Measurements from ENCODE around the gene CHSY1.
A peak's percentile ranks its signal among the peaks of the same experiment; 100 is the strongest.

CHSY1 gene

GRCh38 chr15:101242160-101242998 is 9.5 kb downstream of the CHSY1 start:
- H3K9me3 ChIP-seq (ENCODE audit: control insufficient read depth, low read length): no peaks in the 10 kb centered on the region
- no peak overlapping the region for H3K27ac ChIP-seq (ENCODE audit: low read length, poor library complexity, severe bottlenecking)
- peaks cover 23 to 24% of the 10 kb centered on the region in 2 experiments for H3K36me3 ChIP-seq (ENCODE audit: control insufficient read depth in 1 of 2, insufficient read depth in 2 of 2, low read depth in 1 of 2, low read length in 2 of 2)
- H3K23ac ChIP-seq (ENCODE audit: low read length in 2 of 2): no peak overlapping the region
- H2BK12ac ChIP-seq (ENCODE audit: low read length in 2 of 2): no peak overlapping the region
- no peak overlapping the region for H3K4me2 ChIP-seq (ENCODE audit: low read length, poor library complexity, severe bottlenecking)
- H2BK120ac ChIP-seq (ENCODE audit: low read depth, low read length): no peak overlapping the region
- no peak overlapping the region for H3K9ac ChIP-seq (ENCODE audit: low read length)
- no peak overlapping the region for H4K91ac ChIP-seq (ENCODE audit: low read length)
- H3K27me3 ChIP-seq (ENCODE audit: control insufficient read depth in 1 of 2, insufficient read depth in 1 of 2, low read length in 2 of 2): no peaks in the 10 kb centered on the region
- no peak overlapping the region for H2AFZ ChIP-seq (ENCODE audit: low read depth, low read length)
- H2BK5ac ChIP-seq (ENCODE audit: low read depth, low read length, poor library complexity, severe bottlenecking): no peak overlapping the region
- no peak overlapping the region for H2AK5ac ChIP-seq (ENCODE audit: low read length, severe bottlenecking)
- peaks cover 19% of the 10 kb centered on the region for H3K4me1 ChIP-seq (ENCODE audit: control insufficient read depth, insufficient read depth, low read depth, low read length)
- WGBS: 91% methylated on average over 10 of the region's 12 CpGs
- no peak overlapping the region for H3K14ac ChIP-seq (ENCODE audit: low read length in 2 of 2)
- no peaks in the 10 kb centered on the region for H3K79me1 ChIP-seq (replicated peaks; ENCODE audit: low read length, poor library complexity, severe bottlenecking)
- no peak overlapping the region for H3K18ac ChIP-seq (ENCODE audit: low read depth in 1 of 2, low read length in 2 of 2)
- peak overlapping the region; percentile 52 for H4K8ac ChIP-seq (ENCODE audit: low read length)
- H3K4ac ChIP-seq (ENCODE audit: low read depth in 1 of 2, low read length in 2 of 2): no peak overlapping the region
- no peak overlapping the region for H2BK15ac ChIP-seq (ENCODE audit: low read depth, poor library complexity, severe bottlenecking)
- no peak overlapping the region for H3K4me3 ChIP-seq (ENCODE audit: insufficient read depth in 1 of 2, low read depth in 1 of 2, low read length in 2 of 2)
- peak; percentile 56 for DNase-seq

DNA sequence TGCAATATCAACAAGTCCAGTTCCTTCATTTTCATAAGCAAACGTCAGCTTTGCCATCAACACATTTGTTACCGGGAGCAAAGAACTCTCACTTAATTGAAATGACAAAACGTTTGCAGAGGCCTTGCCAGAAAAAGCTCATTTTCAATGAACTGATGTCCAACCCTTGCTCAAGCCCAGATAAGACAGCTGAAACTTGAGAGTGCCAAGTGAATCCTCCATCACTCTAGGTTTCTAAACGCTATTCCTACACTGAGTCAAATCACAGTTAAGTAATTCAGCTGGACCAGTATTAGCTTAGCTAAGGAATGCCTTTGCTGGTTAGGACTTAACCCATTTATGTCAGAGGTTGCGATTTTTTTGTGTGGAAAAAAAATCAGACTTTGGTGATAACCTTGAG is 11.5 kb downstream of the CHSY1 start:
- H2BK12ac ChIP-seq (ENCODE audit: low read length in 2 of 2): no peak overlapping the region
- H3K36me3 ChIP-seq (ENCODE audit: control insufficient read depth in 1 of 2, insufficient read depth in 2 of 2, low read depth in 1 of 2, low read length in 2 of 2): peaks cover 19 to 28% of the 10 kb centered on the region in 2 experiments
- H2BK15ac ChIP-seq (ENCODE audit: low read depth, poor library complexity, severe bottlenecking): no peak overlapping the region
- no peaks in the 10 kb centered on the region for H3K79me1 ChIP-seq (replicated peaks; ENCODE audit: low read length, poor library complexity, severe bottlenecking)
- no peak overlapping the region for H4K8ac ChIP-seq (ENCODE audit: low read length)
- no peaks in the 10 kb centered on the region for H3K9me3 ChIP-seq (ENCODE audit: control insufficient read depth, low read length)
- no peak overlapping the region for H4K91ac ChIP-seq (ENCODE audit: low read length)
- peaks cover 17% of the 10 kb centered on the region for H3K4me1 ChIP-seq (ENCODE audit: control insufficient read depth, insufficient read depth, low read depth, low read length)
- H2BK5ac ChIP-seq (ENCODE audit: low read depth, low read length, poor library complexity, severe bottlenecking): no peak overlapping the region
- H3K4me3 ChIP-seq (ENCODE audit: insufficient read depth in 1 of 2, low read depth in 1 of 2, low read length in 2 of 2): peak overlapping the region in 1 of 2 experiments; percentile 47
- 87% methylated on average over 4 of the region's 5 CpGs for WGBS
- H3K18ac ChIP-seq (ENCODE audit: low read depth in 1 of 2, low read length in 2 of 2): no peak overlapping the region
- H2AFZ ChIP-seq (ENCODE audit: low read depth, low read length): no peak overlapping the region
- no peak overlapping the region for H3K4ac ChIP-seq (ENCODE audit: low read depth in 1 of 2, low read length in 2 of 2)
- H3K23ac ChIP-seq (ENCODE audit: low read length in 2 of 2): no peak overlapping the region
- H3K27ac ChIP-seq (ENCODE audit: low read length, poor library complexity, severe bottlenecking): no peak overlapping the region
- no peak for DNase-seq
- H3K14ac ChIP-seq (ENCODE audit: low read length in 2 of 2): no peak overlapping the region
- H2BK120ac ChIP-seq (ENCODE audit: low read depth, low read length): no peak overlapping the region
- no peak overlapping the region for H3K4me2 ChIP-seq (ENCODE audit: low read length, poor library complexity, severe bottlenecking)
- H3K27me3 ChIP-seq (ENCODE audit: control insufficient read depth in 1 of 2, insufficient read depth in 1 of 2, low read length in 2 of 2): no peaks in the 10 kb centered on the region
- no peak overlapping the region for H2AK5ac ChIP-seq (ENCODE audit: low read length, severe bottlenecking)
- no peak overlapping the region for H3K9ac ChIP-seq (ENCODE audit: low read length)

GRCh38 chr15:101239724-101240136 is 12.1 kb downstream of the CHSY1 start:
- Histone ChIP-seq H3K36me3 (ENCODE audit: control insufficient read depth in 1 of 2, insufficient read depth in 2 of 2, low read depth in 1 of 2, low read length in 2 of 2) (peaks cover 19 to 34% of the 10 kb centered on the region in 2 experiments), H2BK12ac (ENCODE audit: low read length in 2 of 2) (no peak overlapping the region), H3K27me3 (ENCODE audit: control insufficient read depth in 1 of 2, insufficient read depth in 1 of 2, low read length in 2 of 2) (no peaks in the 10 kb centered on the region), H2BK5ac (ENCODE audit: low read depth, low read length, poor library complexity, severe bottlenecking) (no peak overlapping the region), H3K4me1 (ENCODE audit: control insufficient read depth, insufficient read depth, low read depth, low read length) (peaks cover 15% of the 10 kb centered on the region), H4K8ac (ENCODE audit: low read length) (no peak overlapping the region), H3K14ac (ENCODE audit: low read length in 2 of 2) (no peak overlapping the region), H3K4ac (ENCODE audit: low read depth in 1 of 2, low read length in 2 of 2) (no peak overlapping the region), H3K27ac (ENCODE audit: low read length, poor library complexity, severe bottlenecking) (no peak overlapping the region), H3K23ac (ENCODE audit: low read length in 2 of 2) (no peak overlapping the region), H3K4me3 (ENCODE audit: insufficient read depth in 1 of 2, low read depth in 1 of 2, low read length in 2 of 2) (peak overlapping the region in 1 of 2 experiments; percentile 47), H3K18ac (ENCODE audit: low read depth in 1 of 2, low read length in 2 of 2) (no peak overlapping the region), H4K91ac (ENCODE audit: low read length) (no peak overlapping the region), H2BK120ac (ENCODE audit: low read depth, low read length) (no peak overlapping the region), H2BK15ac (ENCODE audit: low read depth, poor library complexity, severe bottlenecking) (no peak overlapping the region), H3K79me1 (replicated peaks; ENCODE audit: low read length, poor library complexity, severe bottlenecking) (peaks cover 3% of the 10 kb centered on the region), H3K9ac (ENCODE audit: low read length) (no peak overlapping the region), H2AFZ (ENCODE audit: low read depth, low read length) (no peak overlapping the region), H3K9me3 (ENCODE audit: control insufficient read depth, low read length) (no peaks in the 10 kb centered on the region), H3K4me2 (ENCODE audit: low read length, poor library complexity, severe bottlenecking) (no peak overlapping the region), H2AK5ac (ENCODE audit: low read length, severe bottlenecking) (no peak overlapping the region)
- 93% methylated on average over 5 of the region's 6 CpGs for WGBS
- DNase-seq: no peak

GRCh38 chr15:101237251-101237650 is 14.6 kb downstream of the CHSY1 start:
- no peak for DNase-seq
- H3K9ac ChIP-seq (ENCODE audit: low read length): no peak overlapping the region
- no peak overlapping the region for H3K23ac ChIP-seq (ENCODE audit: low read length in 2 of 2)
- H2BK120ac ChIP-seq (ENCODE audit: low read depth, low read length): no peak overlapping the region
- no peak overlapping the region for H2BK15ac ChIP-seq (ENCODE audit: low read depth, poor library complexity, severe bottlenecking)
- peaks cover 18 to 50% of the 10 kb centered on the region in 2 experiments for H3K36me3 ChIP-seq (ENCODE audit: control insufficient read depth in 1 of 2, insufficient read depth in 2 of 2, low read depth in 1 of 2, low read length in 2 of 2)
- H2AFZ ChIP-seq (ENCODE audit: low read depth, low read length): no peak overlapping the region
- no peak overlapping the region for H3K18ac ChIP-seq (ENCODE audit: low read depth in 1 of 2, low read length in 2 of 2)
- no peak overlapping the region for H3K4ac ChIP-seq (ENCODE audit: low read depth in 1 of 2, low read length in 2 of 2)
- H3K9me3 ChIP-seq (ENCODE audit: control insufficient read depth, low read length): no peaks in the 10 kb centered on the region
- H2BK5ac ChIP-seq (ENCODE audit: low read depth, low read length, poor library complexity, severe bottlenecking): no peak overlapping the region
- no peak overlapping the region for H3K27ac ChIP-seq (ENCODE audit: low read length, poor library complexity, severe bottlenecking)
- no peak overlapping the region for H4K8ac ChIP-seq (ENCODE audit: low read length)
- H3K27me3 ChIP-seq (ENCODE audit: control insufficient read depth in 1 of 2, insufficient read depth in 1 of 2, low read length in 2 of 2): no peaks in the 10 kb centered on the region
- no peak overlapping the region for H2BK12ac ChIP-seq (ENCODE audit: low read length in 2 of 2)
- no peak overlapping the region for H3K14ac ChIP-seq (ENCODE audit: low read length in 2 of 2)
- no peak overlapping the region for H3K4me3 ChIP-seq (ENCODE audit: insufficient read depth in 1 of 2, low read depth in 1 of 2, low read length in 2 of 2)
- no peak overlapping the region for H2AK5ac ChIP-seq (ENCODE audit: low read length, severe bottlenecking)
- peaks cover 10% of the 10 kb centered on the region for H3K4me1 ChIP-seq (ENCODE audit: control insufficient read depth, insufficient read depth, low read depth, low read length)
- H4K91ac ChIP-seq (ENCODE audit: low read length): no peak overlapping the region
- H3K79me1 ChIP-seq (replicated peaks; ENCODE audit: low read length, poor library complexity, severe bottlenecking): peaks cover 5% of the 10 kb centered on the region
- WGBS: 97% methylated on average over 12 of the region's 12 CpGs
- no peak overlapping the region for H3K4me2 ChIP-seq (ENCODE audit: low read length, poor library complexity, severe bottlenecking)
